B cell (primary cell): Measurements from ENCODE around the gene CLDND2.

Experiments
- CTCF ChIP-seq: fragments of 200-600 bp; IDR thresholded peaks from one replicate; pipeline ENCODE4 v1.8.0; 2022; ENCODE audit warnings: antibody characterized with exemption, mild to moderate bottlenecking
- EZH2 ChIP-seq: IDR thresholded peaks from 2 replicates; pipeline ENCODE4 v1.6.1; 2012; ENCODE audit warnings: borderline replicate concordance, low read depth, mild to moderate bottlenecking, moderate library complexity, low read length; ENCODE audit not compliant: insufficient read depth, poor library complexity, severe bottlenecking

DNA sequence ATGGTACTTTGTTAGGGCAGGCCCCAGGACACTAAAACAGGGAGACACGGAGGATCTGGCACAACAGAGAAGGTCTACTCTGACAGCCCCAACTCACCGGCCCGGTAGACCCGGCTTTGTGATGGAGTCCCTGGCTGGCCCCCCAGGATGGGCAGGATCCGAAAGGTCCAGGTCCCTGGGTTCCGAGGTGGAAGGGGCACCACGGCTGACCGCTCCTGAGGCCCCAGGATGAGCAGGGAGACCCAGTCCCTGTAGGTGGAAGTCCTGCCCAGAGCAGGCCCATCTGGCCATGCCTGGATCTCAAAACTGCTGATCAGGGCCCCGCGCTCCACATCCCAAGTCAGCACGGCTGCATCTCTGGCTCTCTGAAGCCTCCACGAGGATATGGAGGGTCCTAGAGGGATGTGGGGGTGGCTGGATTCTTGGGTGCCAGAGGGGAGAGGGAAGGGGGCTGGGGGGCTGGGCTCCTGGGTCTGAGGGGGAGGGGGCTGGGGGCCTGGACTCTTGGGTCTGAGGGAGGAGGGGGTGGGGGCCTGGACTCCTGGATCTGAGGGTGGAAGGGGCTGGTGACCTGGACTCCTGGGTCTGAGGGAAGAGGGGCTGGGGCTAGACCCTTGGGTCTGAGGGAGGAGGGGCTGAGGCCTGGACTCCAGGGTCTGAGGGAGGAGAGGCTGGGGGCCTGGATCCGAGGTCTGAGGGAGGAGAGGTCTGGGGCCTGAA, 31.5 kb downstream of the CLDND2 start:
- TF ChIP-seq CTCF (no peak), EZH2 (no peak)
